ENCODE measurements around the gene GNB1.

The GNB1 gene

GRCh38 chr1:1922956-1923833, 32.3 kb upstream of the GNB1 start:
- no peak for ATAC-seq (ENCODE audit: low read depth)
- DNase-seq (ENCODE audit: low spot score), result peak; percentile 60
- Histone ChIP-seq H3K4me1 (ENCODE audit: insufficient read depth, poor library complexity, severe bottlenecking) (no peaks in the 10 kb centered on the region), H3K36me3 (ENCODE audit: low read depth) (no peaks in the 10 kb centered on the region), H3K27me3 (ENCODE audit: insufficient read depth, poor library complexity, severe bottlenecking) (no peaks in the 10 kb centered on the region), H3K9me3 (ENCODE audit: severe bottlenecking) (no peaks in the 10 kb centered on the region), H3K27ac (ENCODE audit: poor library complexity, severe bottlenecking) (no peak overlapping the region), H3K4me3 (ENCODE audit: severe bottlenecking) (no peak overlapping the region)
- TF ChIP-seq CTCF (IDR thresholded peaks at IDR 0.05; ENCODE audit: poor library complexity, severe bottlenecking), result no peak

GRCh38 chr1:1922702-1922955, 31.7 kb upstream of the GNB1 start:
- H3K27ac ChIP-seq (ENCODE audit: poor library complexity, severe bottlenecking), result no peak overlapping the region
- no peak for ATAC-seq (ENCODE audit: low read depth)
- TF ChIP-seq CTCF (IDR thresholded peaks at IDR 0.05; ENCODE audit: poor library complexity, severe bottlenecking), result no peak

GRCh38 chr1:1921901-1922701, 31.2 kb upstream of the GNB1 start:
- Histone ChIP-seq H3K36me3 (ENCODE audit: low read depth) (no peaks in the 10 kb centered on the region), H3K4me1 (ENCODE audit: insufficient read depth, poor library complexity, severe bottlenecking) (no peaks in the 10 kb centered on the region), H3K27me3 (ENCODE audit: insufficient read depth, poor library complexity, severe bottlenecking) (no peaks in the 10 kb centered on the region), H3K9me3 (ENCODE audit: severe bottlenecking) (no peaks in the 10 kb centered on the region), H3K4me3 (ENCODE audit: severe bottlenecking) (no peak overlapping the region), H3K27ac (ENCODE audit: poor library complexity, severe bottlenecking) (no peak overlapping the region)
- TF ChIP-seq CTCF (IDR thresholded peaks at IDR 0.05; ENCODE audit: poor library complexity, severe bottlenecking), result no peak
- no peak for DNase-seq (ENCODE audit: low spot score)
- ATAC-seq (ENCODE audit: low read depth), result no peak

More at GRCh38 chr1:1922702-1922955, 31.7 kb upstream of the GNB1 start:
- DNase-seq (ENCODE audit: low spot score), result peak; percentile 63
- Histone ChIP-seq H3K4me1 (ENCODE audit: insufficient read depth, poor library complexity, severe bottlenecking) (no peaks in the 10 kb centered on the region), H3K36me3 (ENCODE audit: low read depth) (no peaks in the 10 kb centered on the region), H3K27me3 (ENCODE audit: insufficient read depth, poor library complexity, severe bottlenecking) (no peaks in the 10 kb centered on the region), H3K4me3 (ENCODE audit: severe bottlenecking) (no peak overlapping the region), H3K9me3 (ENCODE audit: severe bottlenecking) (no peaks in the 10 kb centered on the region)

GRCh38 chr1:1921459-1921862, 30.6 kb upstream of the GNB1 start:
- ATAC-seq (ENCODE audit: low read depth) (no peak), DNase-seq (ENCODE audit: low spot score) (peak; percentile 55)
- no peaks in the 10 kb centered on the region for H3K27me3 ChIP-seq (ENCODE audit: insufficient read depth, poor library complexity, severe bottlenecking)
- no peak overlapping the region for H3K4me3 ChIP-seq (ENCODE audit: severe bottlenecking)
- H3K36me3 ChIP-seq (ENCODE audit: low read depth), result no peaks in the 10 kb centered on the region
- no peaks in the 10 kb centered on the region for H3K9me3 ChIP-seq (ENCODE audit: severe bottlenecking)
- no peak for TF ChIP-seq CTCF (IDR thresholded peaks at IDR 0.05; ENCODE audit: poor library complexity, severe bottlenecking)
- H3K4me1 ChIP-seq (ENCODE audit: insufficient read depth, poor library complexity, severe bottlenecking), result no peaks in the 10 kb centered on the region
- H3K27ac ChIP-seq (ENCODE audit: poor library complexity, severe bottlenecking), result no peak overlapping the region

All from RWPE2 (cell line).